Measurements from ENCODE around the gene HSF2BP. TPM values are rescaled to one million over a fixed set of nuclear protein-coding genes. Genes with fewer than 3 reads are reported as not detected.

The HSF2BP gene
- total RNA-seq, 3 donors from 2014 or later, result 0.32 to 0.48 (median 0.47) TPM

- DNase-seq (no peak), ATAC-seq (no peak)
- TF ChIP-seq CTCF (IDR thresholded peaks at IDR 0.05), result no peak
- intact Hi-C loops (cut with DNase I, micrococcal nuclease), result no loop called here
- Histone ChIP-seq H3K4me3 (no peak overlapping the region), H3K9me3 (no peaks in the 10 kb centered on the region), H3K4me1 (ENCODE audit: low read depth) (no peaks in the 10 kb centered on the region), H3K36me3 (ENCODE audit: low read depth) (no peaks in the 10 kb centered on the region)
Observed at GRCh38 chr21:43581453-43581852, 77.8 kb downstream of the HSF2BP start.

- Histone ChIP-seq H3K9me3 (no peaks in the 10 kb centered on the region), H3K4me3 (no peak overlapping the region), H3K36me3 (ENCODE audit: low read depth) (no peaks in the 10 kb centered on the region), H3K4me1 (ENCODE audit: low read depth) (no peaks in the 10 kb centered on the region)
- ATAC-seq (no peak), DNase-seq (no peak)
- TF ChIP-seq CTCF (IDR thresholded peaks at IDR 0.05), result no peak
- intact Hi-C loops (cut with DNase I, micrococcal nuclease), result no loop called here
Observed at GRCh38 chr21:43578677-43579303, 80.5 kb downstream of the HSF2BP start.

- DNase-seq (no peak), ATAC-seq (no peak)
- Histone ChIP-seq H3K36me3 (ENCODE audit: low read depth) (no peaks in the 10 kb centered on the region), H3K4me3 (no peak overlapping the region), H3K9me3 (no peaks in the 10 kb centered on the region), H3K4me1 (ENCODE audit: low read depth) (no peaks in the 10 kb centered on the region)
- intact Hi-C loops (cut with DNase I, micrococcal nuclease), result no loop called here
- TF ChIP-seq CTCF (IDR thresholded peaks at IDR 0.05), result no peak
Observed at GRCh38 chr21:43575473-43575844, 83.8 kb downstream of the HSF2BP start.

GRCh38 chr21:43574741-43575472 is 84.4 kb downstream of the HSF2BP start:
- H3K4me3 ChIP-seq, result no peak overlapping the region
- no peaks in the 10 kb centered on the region for H3K4me1 ChIP-seq (ENCODE audit: low read depth)
- ATAC-seq, result peak; percentile 31
- no peak for TF ChIP-seq CTCF (IDR thresholded peaks at IDR 0.05)
- no peak for DNase-seq
- intact Hi-C loops (cut with DNase I, micrococcal nuclease), result no loop called here
- no peaks in the 10 kb centered on the region for H3K9me3 ChIP-seq
- no peaks in the 10 kb centered on the region for H3K36me3 ChIP-seq (ENCODE audit: low read depth)

GRCh38 chr21:43573921-43574320 is 85.4 kb downstream of the HSF2BP start:
- intact Hi-C loops (cut with DNase I, micrococcal nuclease), result no loop called here
- Histone ChIP-seq H3K4me1 (ENCODE audit: low read depth) (no peaks in the 10 kb centered on the region), H3K36me3 (ENCODE audit: low read depth) (no peaks in the 10 kb centered on the region), H3K9me3 (no peaks in the 10 kb centered on the region), H3K4me3 (no peak overlapping the region)
- no peak for ATAC-seq
- no peak for DNase-seq
- no peak for TF ChIP-seq CTCF (IDR thresholded peaks at IDR 0.05)
